GM23338 (cell line): ENCODE measurements around the gene ACTR1A. TPM values are rescaled to one million over a fixed set of nuclear protein-coding genes. Genes with fewer than 3 reads are reported as not detected.

ENCODE experiments used
- ATAC-seq: fragments of 200-7000 bp; cut with Tn5 transposase; 3 replicates; pipeline ENCODE4 v1.9.1; 2020
- DNase-seq: peaks from one replicate; pipeline ENCODE4 v3.0.0-alpha.2; 2015; ENCODE audit warnings: low spot score
- H2AFZ ChIP-seq: fragments of 200-600 bp; sonication (generic); 2 replicates; pipeline ENCODE4 v1.8.0; 2016; ENCODE audit warnings: antibody characterized with exemption, mild to moderate bottlenecking, moderate library complexity
- H3F3A ChIP-seq: fragments of 200-600 bp; sonication (generic); replicated peaks from 2 replicates; pipeline ENCODE4 v1.8.0; 2017; ENCODE audit warnings: antibody characterized with exemption, mixed run types, low read depth
- H3K27ac ChIP-seq: fragments of 200-600 bp; sonication (generic); 2 replicates; pipeline ENCODE4 v1.6.1; 2016; ENCODE audit warnings: low read depth
- H3K27me3 ChIP-seq: fragments of 200-600 bp; sonication (generic); 2 replicates; pipeline ENCODE4 v1.8.0; 2016; ENCODE audit warnings: mild to moderate bottlenecking, mixed run types, moderate library complexity; ENCODE audit not compliant: insufficient read depth
- H3K36me3 ChIP-seq: fragments of 200-600 bp; sonication (generic); 2 replicates; pipeline ENCODE4 v1.8.0; 2016; ENCODE audit warnings: mild to moderate bottlenecking; ENCODE audit not compliant: insufficient read depth
- H3K4me1 ChIP-seq: fragments of 200-600 bp; sonication (generic); 2 replicates; pipeline ENCODE4 v1.8.0; 2016; ENCODE audit warnings: mild to moderate bottlenecking, moderate library complexity; ENCODE audit not compliant: insufficient read depth
- H3K4me2 ChIP-seq: fragments of 200-600 bp; sonication (generic); 2 replicates; pipeline ENCODE4 v1.7.1; 2017; ENCODE audit warnings: mixed run types
- H3K4me3 ChIP-seq: fragments of 200-600 bp; sonication (generic); 2 replicates; pipeline ENCODE4 v1.6.1; 2016; ENCODE audit warnings: mixed run types
- H3K79me2 ChIP-seq: fragments of 200-600 bp; sonication (generic); replicated peaks from 2 replicates; pipeline ENCODE4 v1.8.0; 2017; ENCODE audit warnings: mild to moderate bottlenecking; ENCODE audit not compliant: insufficient read depth
- H3K9me2 ChIP-seq: fragments of 200-600 bp; sonication (generic); 2 replicates; pipeline ENCODE4 v1.8.0; 2017; ENCODE audit not compliant: insufficient read depth
- H4K20me1 ChIP-seq: fragments of 200-600 bp; sonication (generic); replicated peaks from 2 replicates; pipeline ENCODE4 v1.8.0; 2017; ENCODE audit warnings: mild to moderate bottlenecking; ENCODE audit not compliant: insufficient read depth
- H3K27ac Mint-ChIP-seq: 2 replicates; pipeline ENCODE4 v1.8.0; 2020; ENCODE audit warnings: inconsistent platforms, mild to moderate bottlenecking, moderate library complexity, mixed read lengths
- H3K27me3 Mint-ChIP-seq: 3 replicates; pipeline ENCODE4 v1.8.0; 2022; ENCODE audit warnings: low read depth, mild to moderate bottlenecking, moderate library complexity, mixed read lengths, inconsistent platforms; ENCODE audit not compliant: insufficient read depth, poor library complexity
- H3K36me3 Mint-ChIP-seq: 3 replicates; pipeline ENCODE4 v1.8.0; 2021; ENCODE audit warnings: low read depth, mild to moderate bottlenecking, inconsistent platforms, moderate library complexity, mixed read lengths
- H3K4me1 Mint-ChIP-seq: 3 replicates; pipeline ENCODE4 v1.8.0; 2020; ENCODE audit warnings: mild to moderate bottlenecking, inconsistent platforms, mixed read lengths
- H3K4me3 Mint-ChIP-seq: 3 replicates; pipeline ENCODE4 v1.8.0; 2021; ENCODE audit warnings: moderate library complexity, mild to moderate bottlenecking, inconsistent platforms, mixed read lengths
- H3K9me3 Mint-ChIP-seq: 3 replicates; pipeline ENCODE4 v1.8.0; 2020; ENCODE audit warnings: moderate library complexity, mild to moderate bottlenecking, inconsistent platforms, mixed read lengths
- CREB1 ChIP-seq: fragments of 250-450 bp; sonication (Bioruptor Pico); IDR thresholded peaks from 2 replicates; pipeline ENCODE4 v1.5.0; 2020; ENCODE audit warnings: low read depth, mild to moderate bottlenecking, moderate library complexity
- EZH2phosphoT487 ChIP-seq: fragments of 200-600 bp; sonication (generic); IDR thresholded peaks from one replicate; pipeline ENCODE4 v1.8.1; 2018; ENCODE audit warnings: antibody characterized with exemption; ENCODE audit not compliant: unreplicated experiment
- JUNB ChIP-seq: IDR thresholded peaks from one replicate; pipeline ENCODE4 v1.6.1; 2016; ENCODE audit warnings: antibody characterized with exemption; ENCODE audit not compliant: unreplicated experiment
- NANOG ChIP-seq: IDR thresholded peaks from 2 replicates; pipeline ENCODE4 v1.6.1; 2016; ENCODE audit warnings: antibody characterized with exemption, borderline replicate concordance
- POLR2AphosphoS5 ChIP-seq: IDR thresholded peaks from 2 replicates; pipeline ENCODE4 v1.6.1; 2016; ENCODE audit warnings: antibody characterized with exemption, low read depth
- STAT1 ChIP-seq: IDR thresholded peaks from one replicate; pipeline ENCODE4 v1.6.1; 2016; ENCODE audit warnings: antibody characterized with exemption; ENCODE audit not compliant: unreplicated experiment
- ZNF114 ChIP-seq: fragments of 250-450 bp; sonication (Bioruptor Pico); IDR thresholded peaks from 2 replicates; pipeline ENCODE4 v1.5.0; 2020; ENCODE audit warnings: mild to moderate bottlenecking, moderate library complexity
- ZNF331 ChIP-seq: fragments of 250-450 bp; sonication (Bioruptor Pico); IDR thresholded peaks from 2 replicates; pipeline ENCODE4 v1.5.0; 2020; ENCODE audit warnings: low read depth, mild to moderate bottlenecking, moderate library complexity
- polyA plus RNA-seq: library from polyadenylated mRNA; unstranded; fragments of >200 nt; fragmentation: Nextera tagmentation; extraction: Ambion mirVana; gene quantifications from 2 replicates; pipeline ENCODE4 v1.2.1, GENCODE V29; 2016
- total RNA-seq: library from RNA; depleted of rRNA; stranded (reverse); fragments of >200 nt; shearing (Covaris generic); gene quantifications from 2 replicates; pipeline ENCODE4 v1.2.3, GENCODE V29; 2014
- TF ChIP-seq, protein P1 (sequence below): IDR thresholded peaks from 2 replicates; pipeline ENCODE4 v1.6.1; 2016; ENCODE audit warnings: antibody characterized with exemption

The ACTR1A gene
- total and polyA plus RNA-seq, 2 experiments from 2014 or later: 39.4 to 101 TPM

DNA sequence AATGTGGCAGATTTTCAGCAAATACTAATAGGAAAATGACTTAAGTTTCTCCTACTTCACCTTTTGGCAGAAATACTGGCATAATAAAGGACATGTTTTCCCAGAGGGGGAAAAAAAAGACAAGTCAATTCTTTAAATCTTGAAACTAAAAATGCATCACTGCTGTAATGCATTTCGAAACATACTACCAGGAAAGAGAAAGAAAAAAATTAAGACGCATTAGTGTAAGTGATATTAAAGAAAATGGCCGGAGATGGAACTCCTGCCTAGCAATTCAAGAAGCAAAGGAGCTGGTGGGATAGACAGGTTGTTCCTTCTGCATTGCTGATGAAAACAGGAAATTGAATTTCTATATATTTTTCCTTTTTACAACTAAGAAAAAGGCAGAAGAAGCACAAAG lies 3.2 kb downstream of the ACTR1A start:
- H3K27me3 ChIP-seq: no peaks in the 10 kb centered on the region
- Mint-ChIP-seq H3K27ac (no peak overlapping the region), H3K4me3 (no peak overlapping the region), H3K4me1 (no peaks in the 10 kb centered on the region), H3K9me3 (no peaks in the 10 kb centered on the region), H3K27me3 (no peaks in the 10 kb centered on the region), H3K36me3 (no peaks in the 10 kb centered on the region)
- H3K36me3 ChIP-seq: no peaks in the 10 kb centered on the region
- H3K27ac ChIP-seq: no peak overlapping the region
- no peak for ATAC-seq
- 0 out of 2 replicates have a peak, but pooled peaks cover 3% of the 10 kb centered on the region for H3F3A ChIP-seq
- H3K4me1 ChIP-seq: no peaks in the 10 kb centered on the region; the same call in 1 of the 2 replicates
- DNase-seq: no peak
- no peak overlapping the region for H3K4me2 ChIP-seq
- no peak for TF ChIP-seq STAT1
- TF ChIP-seq NANOG: no peak
- TF ChIP-seq POLR2AphosphoS5: no peak
- no peak for TF ChIP-seq JUNB
- TF ChIP-seq ZNF331 (CRISPR knock-in tag): no peak
- TF ChIP-seq, protein P1, sequence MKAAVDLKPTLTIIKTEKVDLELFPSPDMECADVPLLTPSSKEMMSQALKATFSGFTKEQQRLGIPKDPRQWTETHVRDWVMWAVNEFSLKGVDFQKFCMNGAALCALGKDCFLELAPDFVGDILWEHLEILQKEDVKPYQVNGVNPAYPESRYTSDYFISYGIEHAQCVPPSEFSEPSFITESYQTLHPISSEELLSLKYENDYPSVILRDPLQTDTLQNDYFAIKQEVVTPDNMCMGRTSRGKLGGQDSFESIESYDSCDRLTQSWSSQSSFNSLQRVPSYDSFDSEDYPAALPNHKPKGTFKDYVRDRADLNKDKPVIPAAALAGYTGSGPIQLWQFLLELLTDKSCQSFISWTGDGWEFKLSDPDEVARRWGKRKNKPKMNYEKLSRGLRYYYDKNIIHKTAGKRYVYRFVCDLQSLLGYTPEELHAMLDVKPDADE: no peak
- no peak for TF ChIP-seq EZH2phosphoT487
- TF ChIP-seq ZNF114 (CRISPR knock-in tag): no peak
- no peaks in the 10 kb centered on the region for H3K9me2 ChIP-seq
- H3K4me3 ChIP-seq: no peak overlapping the region
- H2AFZ ChIP-seq: no peak overlapping the region
- peaks cover 43% of the 10 kb centered on the region for H4K20me1 ChIP-seq
- peaks cover 67% of the 10 kb centered on the region for H3K79me2 ChIP-seq

DNA sequence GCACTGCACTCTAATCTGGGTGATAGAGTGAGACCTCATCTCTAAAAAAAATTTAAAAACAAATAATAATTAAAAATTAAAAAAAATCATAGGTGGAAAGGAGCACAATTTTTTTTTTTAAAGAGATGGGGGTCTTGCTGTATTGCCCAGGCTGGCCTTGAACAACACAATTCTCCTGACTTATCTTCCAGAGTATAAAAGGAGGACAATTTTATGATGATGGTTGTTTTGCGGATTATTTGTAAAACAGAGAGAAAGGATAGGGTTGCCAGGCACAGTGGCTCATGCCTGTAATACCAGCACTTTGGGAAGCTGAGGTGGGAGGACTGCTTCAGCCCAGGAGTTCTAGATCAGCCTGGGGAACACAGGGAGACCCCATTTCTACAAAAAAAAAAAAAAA lies 5.0 kb downstream of the ACTR1A start:
- no peak for ATAC-seq
- Histone ChIP-seq H3K4me3 (no peak overlapping the region), H4K20me1 (peaks cover 58% of the 10 kb centered on the region), H3K79me2 (peaks cover 82% of the 10 kb centered on the region), H3K27me3 (no peaks in the 10 kb centered on the region), H3K4me1 (no peaks in the 10 kb centered on the region; the same call in 1 of the 2 replicates), H3F3A (0 out of 2 replicates have a peak, but pooled peaks cover 3% of the 10 kb centered on the region), H3K4me2 (no peak overlapping the region), H3K9me2 (no peaks in the 10 kb centered on the region), H3K27ac (no peak overlapping the region), H2AFZ (no peak overlapping the region), H3K36me3 (no peaks in the 10 kb centered on the region)
- H3K36me3 Mint-ChIP-seq: no peaks in the 10 kb centered on the region
- no peak for DNase-seq
- H3K4me1 Mint-ChIP-seq: no peaks in the 10 kb centered on the region
- no peaks in the 10 kb centered on the region for H3K27me3 Mint-ChIP-seq
- no peak overlapping the region for H3K4me3 Mint-ChIP-seq
- TF ChIP-seq ZNF331 (CRISPR knock-in tag) (no peak), NANOG (no peak), STAT1 (no peak), CREB1 (CRISPR knock-in tag) (no peak), EZH2phosphoT487 (no peak)
- TF ChIP-seq, protein P1: no peak
- H3K9me3 Mint-ChIP-seq: no peaks in the 10 kb centered on the region
- H3K27ac Mint-ChIP-seq: no peak overlapping the region
